ENCODE data around the gene SMC1A. TPM values are rescaled to one million over a fixed set of nuclear protein-coding genes. Genes with fewer than 3 reads are reported as not detected.
"Not testable (repeated sequence)": the region's sequence is repeated elsewhere in the genome, so short reads cannot be mapped to it uniquely, and the experiment has no call there.

SMC1A gene
- polyA plus RNA-seq, 1 donor (not counting 4 experiments of a cell fraction or from before 2014, with no cell fraction given): 24.2 TPM

GRCh38 chrX:53421772-53422085 lies 725 bp downstream of the SMC1A start:
- DNase-seq (ENCODE audit: low read depth, low spot score) (no peak), FAIRE-seq (no peak)
- H3K9me3 ChIP-seq (ENCODE audit: control insufficient read depth, low read depth, low read length): no peaks in the 10 kb centered on the region
- peak overlapping the region; percentile 57 for H2AFZ ChIP-seq (ENCODE audit: control insufficient read depth, low read length)
- peaks cover 3% of the 10 kb centered on the region for H3K9me1 ChIP-seq (ENCODE audit: control insufficient read depth, extremely low read depth, insufficient read depth, low read length)
- H3K36me3 ChIP-seq (ENCODE audit: control insufficient read depth in 2 of 2, extremely low read depth in 1 of 2, insufficient read depth in 2 of 2, low read length in 2 of 2): no peaks in the 10 kb centered on the region
- H3K4me2 ChIP-seq (ENCODE audit: control insufficient read depth, extremely low read depth, insufficient read depth, low read depth, low read length): peak overlapping the region; percentile 86
- TF ChIP-seq EZH2 (IDR thresholded peaks at IDR 0.05; ENCODE audit: low read length): no peak
- no peak for TF ChIP-seq CTCF (optimal IDR thresholded peaks at IDR 0.05 in 1 of 3, IDR thresholded peaks at IDR 0.05 in 1 of 3, conservative IDR thresholded peaks at IDR 0.05 in 1 of 3; ENCODE audit: extremely low read depth in 1 of 3, insufficient read depth in 2 of 3, low read length in 3 of 3)
- H3K4me1 ChIP-seq (ENCODE audit: control insufficient read depth, extremely low read depth, insufficient read depth, low read length): peaks cover 15% of the 10 kb centered on the region
- peak overlapping the region; percentile 90 for H3K27ac ChIP-seq (ENCODE audit: control insufficient read depth, insufficient read depth, low read length)
- H3K9ac ChIP-seq (ENCODE audit: control insufficient read depth, extremely low read depth, insufficient read depth, low read length): peak overlapping the region; percentile 97
- peak overlapping the region; percentile 66 to 85 (median 80) for H3K4me3 ChIP-seq (ENCODE audit: control insufficient read depth in 2 of 3, extremely low read depth in 1 of 3, insufficient read depth in 2 of 3, low read depth in 1 of 3, low read length in 3 of 3)
- peaks cover 53% of the 10 kb centered on the region for H3K79me2 ChIP-seq (ENCODE audit: control insufficient read depth, insufficient read depth, low read length)
- dilution Hi-C loops (cut with MboI; ENCODE audit: extremely low pct_ligation_motif_present, low sequenced_read_pairs): no loop called here
- no peaks in the 10 kb centered on the region for H3K27me3 ChIP-seq (ENCODE audit: control insufficient read depth, extremely low read depth, insufficient read depth, low read length)
- peaks cover 14% of the 10 kb centered on the region for H4K20me1 ChIP-seq (ENCODE audit: control insufficient read depth, extremely low read depth, insufficient read depth, low read length)

- H2AFZ ChIP-seq (ENCODE audit: control insufficient read depth, low read length): no peak overlapping the region
- H4K20me1 ChIP-seq (ENCODE audit: control insufficient read depth, extremely low read depth, insufficient read depth, low read length): peaks cover 14% of the 10 kb centered on the region
- no peak for FAIRE-seq
- H3K4me3 ChIP-seq (ENCODE audit: control insufficient read depth in 2 of 3, extremely low read depth in 1 of 3, insufficient read depth in 2 of 3, low read depth in 1 of 3, low read length in 3 of 3): peak overlapping the region; percentile 66 to 85 (median 80)
- peaks cover 15% of the 10 kb centered on the region for H3K4me1 ChIP-seq (ENCODE audit: control insufficient read depth, extremely low read depth, insufficient read depth, low read length)
- H3K9ac ChIP-seq (ENCODE audit: control insufficient read depth, extremely low read depth, insufficient read depth, low read length): peak overlapping the region; percentile 97
- H3K9me3 ChIP-seq (ENCODE audit: control insufficient read depth, low read depth, low read length): no peaks in the 10 kb centered on the region
- H3K79me2 ChIP-seq (ENCODE audit: control insufficient read depth, insufficient read depth, low read length): peaks cover 58% of the 10 kb centered on the region
- no peaks in the 10 kb centered on the region for H3K36me3 ChIP-seq (ENCODE audit: control insufficient read depth in 2 of 2, extremely low read depth in 1 of 2, insufficient read depth in 2 of 2, low read length in 2 of 2)
- no peak overlapping the region for H3K27ac ChIP-seq (ENCODE audit: control insufficient read depth, insufficient read depth, low read length)
- H3K27me3 ChIP-seq (ENCODE audit: control insufficient read depth, extremely low read depth, insufficient read depth, low read length): no peaks in the 10 kb centered on the region
- peak overlapping the region; percentile 86 for H3K4me2 ChIP-seq (ENCODE audit: control insufficient read depth, extremely low read depth, insufficient read depth, low read depth, low read length)
- DNase-seq (ENCODE audit: low read depth, low spot score): no peak
- H3K9me1 ChIP-seq (ENCODE audit: control insufficient read depth, extremely low read depth, insufficient read depth, low read length): peaks cover 3% of the 10 kb centered on the region
- no peak for TF ChIP-seq CTCF (optimal IDR thresholded peaks at IDR 0.05 in 1 of 3, IDR thresholded peaks at IDR 0.05 in 1 of 3, conservative IDR thresholded peaks at IDR 0.05 in 1 of 3; ENCODE audit: extremely low read depth in 1 of 3, insufficient read depth in 2 of 3, low read length in 3 of 3)
- TF ChIP-seq EZH2 (IDR thresholded peaks at IDR 0.05; ENCODE audit: low read length): no peak
- dilution Hi-C loops (cut with MboI; ENCODE audit: extremely low pct_ligation_motif_present, low sequenced_read_pairs): no loop called here
Measured at GRCh38 chrX:53421125-53421524, 1.3 kb downstream of the SMC1A start.

- H3K36me3 ChIP-seq (ENCODE audit: control insufficient read depth in 2 of 2, extremely low read depth in 1 of 2, insufficient read depth in 2 of 2, low read length in 2 of 2); dilution Hi-C loops (cut with MboI; ENCODE audit: extremely low pct_ligation_motif_present, low sequenced_read_pairs); H3K9me1 ChIP-seq (ENCODE audit: control insufficient read depth, extremely low read depth, insufficient read depth, low read length); H2AFZ ChIP-seq (ENCODE audit: control insufficient read depth, low read length); FAIRE-seq; H3K27ac ChIP-seq (ENCODE audit: control insufficient read depth, insufficient read depth, low read length); H3K9me3 ChIP-seq (ENCODE audit: control insufficient read depth, low read depth, low read length); H3K9ac ChIP-seq (ENCODE audit: control insufficient read depth, extremely low read depth, insufficient read depth, low read length); H3K27me3 ChIP-seq (ENCODE audit: control insufficient read depth, extremely low read depth, insufficient read depth, low read length); H3K4me3 ChIP-seq (ENCODE audit: control insufficient read depth in 2 of 3, extremely low read depth in 1 of 3, insufficient read depth in 2 of 3, low read depth in 1 of 3, low read length in 3 of 3); DNase-seq (ENCODE audit: low read depth, low spot score): not testable (repeated sequence)
- Histone ChIP-seq H4K20me1 (ENCODE audit: control insufficient read depth, extremely low read depth, insufficient read depth, low read length) (peaks cover 14% of the 10 kb centered on the region), H3K4me1 (ENCODE audit: control insufficient read depth, extremely low read depth, insufficient read depth, low read length) (peaks cover 15% of the 10 kb centered on the region), H3K4me2 (ENCODE audit: control insufficient read depth, extremely low read depth, insufficient read depth, low read depth, low read length) (peak overlapping the region; percentile 86), H3K79me2 (ENCODE audit: control insufficient read depth, insufficient read depth, low read length) (peaks cover 60% of the 10 kb centered on the region)
Measured at GRCh38 chrX:53420351-53420750, 2.1 kb downstream of the SMC1A start.

Data from keratinocyte (primary cell).